Measurements from ENCODE around the gene DIO1. TPM values are rescaled to one million over a fixed set of nuclear protein-coding genes. Genes with fewer than 3 reads are reported as not detected.

The DIO1 gene
- not detected in 2 replicates for total RNA-seq

DNA sequence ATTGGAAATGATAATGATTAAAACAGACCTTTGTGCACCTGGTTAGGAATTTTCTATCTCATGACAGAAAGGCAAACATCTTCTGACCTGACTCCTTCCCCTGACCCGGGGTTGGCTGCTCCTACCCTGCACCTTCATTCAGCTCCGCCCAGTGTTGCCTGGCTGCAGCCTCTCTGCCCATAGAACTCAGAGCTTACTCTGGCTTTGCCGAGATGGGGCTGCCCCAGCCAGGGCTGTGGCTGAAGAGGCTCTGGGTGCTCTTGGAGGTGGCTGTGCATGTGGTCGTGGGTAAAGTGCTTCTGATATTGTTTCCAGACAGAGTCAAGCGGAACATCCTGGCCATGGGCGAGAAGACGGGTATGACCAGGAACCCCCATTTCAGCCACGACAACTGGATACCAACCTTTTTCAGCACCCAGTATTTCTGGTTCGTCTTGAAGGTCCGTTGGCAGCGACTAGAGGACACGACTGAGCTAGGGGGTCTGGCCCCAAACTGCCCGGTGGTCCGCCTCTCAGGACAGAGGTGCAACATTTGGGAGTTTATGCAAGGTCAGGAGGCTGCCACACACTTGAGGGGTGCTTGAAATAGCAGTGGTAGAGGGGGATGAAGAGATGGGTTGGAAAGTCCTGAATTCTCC lies at the start of gene DIO1:
DIO1 (plus strand) TSS at position 189 of the 638 bp plus-strand sequence; CDS start at position 213, 24 bp downstream.

DNA sequence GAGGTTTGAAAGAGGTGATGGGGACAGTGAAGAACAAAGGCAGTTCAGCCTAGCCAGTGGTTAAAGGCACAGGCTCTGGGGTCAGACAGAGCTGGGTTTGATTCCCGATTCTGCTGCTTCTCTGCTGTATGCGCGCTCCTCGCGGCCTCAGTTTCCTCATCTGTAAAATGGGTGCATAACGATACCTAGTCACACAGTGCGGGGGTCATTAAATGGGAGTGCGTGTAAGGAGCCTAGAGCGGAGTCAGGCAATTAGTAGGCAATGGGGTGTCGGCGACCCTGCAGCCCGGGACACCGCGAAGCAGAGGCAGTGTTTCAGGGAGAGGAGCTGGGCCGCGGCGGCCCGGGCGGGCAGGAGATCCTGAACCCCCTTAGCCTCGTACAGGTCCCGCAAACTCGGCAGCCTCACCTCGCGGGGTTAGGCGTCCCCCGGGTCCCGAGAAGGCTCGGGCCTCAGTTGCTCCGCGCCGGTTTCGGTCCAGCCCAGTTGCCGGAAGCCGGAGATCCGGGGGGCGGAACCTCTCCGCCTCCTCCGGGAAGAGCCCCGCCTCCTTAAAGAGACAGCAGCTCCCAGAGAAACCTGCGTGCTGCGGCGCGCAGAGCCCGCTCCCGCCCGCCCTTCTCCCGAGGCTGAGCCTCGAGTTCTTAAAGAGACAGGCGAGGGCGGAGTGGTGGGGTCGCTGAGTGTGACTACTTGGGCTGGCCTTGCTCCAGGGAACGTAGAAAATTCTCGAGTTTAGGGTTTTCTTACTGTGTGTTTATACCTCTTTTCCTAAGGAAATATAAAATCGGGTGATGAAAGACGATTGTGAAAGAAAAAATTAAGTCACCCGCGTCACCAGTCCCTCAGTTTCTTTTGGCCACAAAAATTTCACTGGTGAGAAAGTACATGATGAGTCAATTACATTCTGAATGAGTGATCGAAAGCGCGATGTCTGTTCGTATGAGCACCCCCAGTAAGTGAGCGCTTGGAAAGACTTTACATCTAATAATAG lies 4.4 kb upstream of the DIO1 start, which contains the start of gene YIPF1:
YIPF1 (minus strand) TSS at position 494 of the 995 bp plus-strand sequence. CDS start 860 bp downstream, outside the sequence.

DNA sequence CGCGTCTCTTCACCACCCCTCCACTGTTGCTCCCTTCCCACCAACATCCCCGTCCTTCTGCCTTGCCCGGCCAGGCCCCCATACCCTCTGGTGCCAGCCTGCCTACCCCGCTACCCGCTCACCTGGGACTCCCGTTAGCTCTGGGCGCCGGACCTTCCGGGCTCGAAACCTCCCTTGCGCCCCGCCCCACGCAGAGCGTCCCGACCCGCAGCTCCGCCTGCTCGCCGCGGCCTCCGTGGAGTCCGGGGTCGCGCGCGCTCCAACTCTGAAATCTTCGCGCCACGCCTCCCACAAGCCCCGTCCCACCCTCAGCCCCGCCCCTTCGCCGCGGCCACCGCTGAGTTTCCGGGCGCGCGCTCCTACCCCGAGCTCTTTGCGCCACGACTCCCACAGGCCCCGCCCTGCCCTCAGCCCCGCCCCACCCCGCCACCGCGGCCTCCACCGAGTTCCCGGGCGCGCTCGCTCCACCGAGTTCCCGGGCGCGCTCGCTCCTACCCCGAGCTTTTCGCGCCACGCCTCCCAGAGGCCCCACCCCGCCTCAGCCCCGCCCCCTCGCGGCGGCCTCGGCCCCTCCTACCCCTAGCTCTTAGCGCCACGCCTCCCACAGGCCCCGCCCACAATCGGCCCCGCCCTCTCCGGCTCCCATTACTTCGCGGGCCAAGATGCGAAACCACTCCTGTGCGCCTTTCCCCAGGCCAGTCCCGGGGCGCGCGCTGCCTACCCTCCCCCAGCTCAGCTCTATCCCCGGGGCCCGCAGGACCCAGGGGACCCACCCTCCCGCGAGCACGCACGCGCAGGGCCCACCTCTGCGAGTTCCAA lies 51.7 kb downstream of the DIO1 start, which contains the start of gene IFT25:
IFT25 (minus strand) TSS at position 267 of the 819 bp plus-strand sequence. CDS start 5,617 bp downstream, outside the sequence.

DNA sequence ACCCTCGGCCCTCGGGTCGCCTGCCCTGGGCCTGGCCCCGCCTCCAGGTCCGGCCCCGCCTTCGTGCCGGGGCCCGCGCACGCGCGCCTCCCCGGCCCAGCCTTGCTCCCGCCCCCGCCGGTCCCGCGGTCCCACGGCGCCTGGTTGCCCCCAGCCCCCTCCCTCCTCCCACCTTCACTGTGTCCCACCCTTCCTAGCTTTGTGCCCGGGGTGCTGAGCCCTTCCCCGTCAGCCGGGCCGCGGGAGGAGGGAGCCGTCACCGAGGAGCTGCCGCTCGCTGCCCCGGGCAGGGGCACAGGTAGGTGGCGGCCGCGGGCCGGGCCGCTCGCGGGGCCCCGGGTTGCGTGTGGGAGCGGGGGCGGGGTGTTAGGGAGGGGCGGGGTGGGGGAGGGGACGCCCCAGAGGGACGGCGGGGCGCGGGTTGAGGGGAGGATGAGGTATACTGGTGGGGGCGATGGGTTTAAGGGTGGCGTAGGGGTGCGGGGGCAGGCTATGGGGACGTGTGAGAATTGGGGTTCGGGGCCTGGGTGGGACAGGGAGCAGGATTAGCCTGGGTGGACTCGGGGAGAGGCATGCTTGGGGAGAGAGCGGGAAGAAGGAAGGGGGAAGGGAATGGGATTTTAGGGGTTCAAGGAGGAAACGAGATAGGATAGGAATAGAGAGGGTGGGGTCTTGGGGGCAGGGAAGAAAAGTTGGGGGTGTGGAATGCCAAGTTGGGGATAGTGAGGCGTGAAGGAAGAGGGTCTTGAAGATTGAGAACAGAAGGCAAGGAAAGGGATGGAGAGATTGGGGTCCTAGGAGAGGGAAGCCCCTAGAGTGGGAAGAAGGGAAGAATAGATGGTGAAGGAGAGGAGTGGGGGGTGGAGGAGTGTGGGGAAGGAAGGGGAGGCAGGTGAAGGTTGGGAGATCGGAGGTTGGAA lies 52.5 kb downstream of the DIO1 start, which contains the start of gene LRRC42:
LRRC42 (plus strand) TSS at position 99 of the 920 bp plus-strand sequence. CDS start 5,650 bp downstream, outside the sequence.

Other genes starting within 250 kb of the DIO1 start
- 12.6 and 15.6 TPM in 2 replicates for gene GLIS1, start 155.0 kb upstream of the DIO1 start, total RNA-seq
- 6.7 and 6.8 TPM in 2 replicates for gene NDC1, start 55.9 kb upstream of the DIO1 start, total RNA-seq
- gene YIPF1, start 4.4 kb upstream of the DIO1 start, total RNA-seq = 18.8 and 22.4 TPM in 2 replicates
- gene IFT25, start 51.5 kb downstream of the DIO1 start, total RNA-seq = 15.3 and 18.2 TPM in 2 replicates
- gene LRRC42, start 52.2 kb downstream of the DIO1 start, total RNA-seq = 37.6 and 40.1 TPM in 2 replicates
- gene LDLRAD1, start 124.0 kb downstream of the DIO1 start, total RNA-seq = not detected in 2 replicates
- gene TMEM59, start 159.0 kb downstream of the DIO1 start, total RNA-seq = 266 and 339 TPM in 2 replicates
- 3.1 and 3.3 TPM in 2 replicates for gene TCEANC2, start 159.4 kb downstream of the DIO1 start, total RNA-seq

Measured in hair follicle dermal papilla cell (primary cell).